ES-I3 (cell line): ENCODE measurements around the gene PGAP1.

ENCODE experiments used
- H3K36me3 ChIP-seq: 2 replicates; pipeline ENCODE4 v1.6.1; 2013; ENCODE audit warnings: mild to moderate bottlenecking, low read length, control low read depth, moderate library complexity; ENCODE audit not compliant: insufficient read depth
- H3K4me1 ChIP-seq: 2 replicates; pipeline ENCODE4 v1.6.1; 2013; ENCODE audit warnings: mild to moderate bottlenecking, control low read depth, low read length; ENCODE audit not compliant: insufficient read depth
- H3K9ac ChIP-seq: 2 replicates; pipeline ENCODE4 v1.6.1; 2013; ENCODE audit warnings: low read depth, mild to moderate bottlenecking, low read length, moderate library complexity
- H3K9me3 ChIP-seq: 2 replicates; pipeline ENCODE4 v1.6.1; 2013; ENCODE audit warnings: mild to moderate bottlenecking, low read length, moderate library complexity; ENCODE audit not compliant: control insufficient read depth, insufficient read depth

PGAP1 gene, protein sequence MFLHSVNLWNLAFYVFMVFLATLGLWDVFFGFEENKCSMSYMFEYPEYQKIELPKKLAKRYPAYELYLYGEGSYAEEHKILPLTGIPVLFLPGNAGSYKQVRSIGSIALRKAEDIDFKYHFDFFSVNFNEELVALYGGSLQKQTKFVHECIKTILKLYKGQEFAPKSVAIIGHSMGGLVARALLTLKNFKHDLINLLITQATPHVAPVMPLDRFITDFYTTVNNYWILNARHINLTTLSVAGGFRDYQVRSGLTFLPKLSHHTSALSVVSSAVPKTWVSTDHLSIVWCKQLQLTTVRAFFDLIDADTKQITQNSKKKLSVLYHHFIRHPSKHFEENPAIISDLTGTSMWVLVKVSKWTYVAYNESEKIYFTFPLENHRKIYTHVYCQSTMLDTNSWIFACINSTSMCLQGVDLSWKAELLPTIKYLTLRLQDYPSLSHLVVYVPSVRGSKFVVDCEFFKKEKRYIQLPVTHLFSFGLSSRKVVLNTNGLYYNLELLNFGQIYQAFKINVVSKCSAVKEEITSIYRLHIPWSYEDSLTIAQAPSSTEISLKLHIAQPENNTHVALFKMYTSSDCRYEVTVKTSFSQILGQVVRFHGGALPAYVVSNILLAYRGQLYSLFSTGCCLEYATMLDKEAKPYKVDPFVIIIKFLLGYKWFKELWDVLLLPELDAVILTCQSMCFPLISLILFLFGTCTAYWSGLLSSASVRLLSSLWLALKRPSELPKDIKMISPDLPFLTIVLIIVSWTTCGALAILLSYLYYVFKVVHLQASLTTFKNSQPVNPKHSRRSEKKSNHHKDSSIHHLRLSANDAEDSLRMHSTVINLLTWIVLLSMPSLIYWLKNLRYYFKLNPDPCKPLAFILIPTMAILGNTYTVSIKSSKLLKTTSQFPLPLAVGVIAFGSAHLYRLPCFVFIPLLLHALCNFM

DNA sequence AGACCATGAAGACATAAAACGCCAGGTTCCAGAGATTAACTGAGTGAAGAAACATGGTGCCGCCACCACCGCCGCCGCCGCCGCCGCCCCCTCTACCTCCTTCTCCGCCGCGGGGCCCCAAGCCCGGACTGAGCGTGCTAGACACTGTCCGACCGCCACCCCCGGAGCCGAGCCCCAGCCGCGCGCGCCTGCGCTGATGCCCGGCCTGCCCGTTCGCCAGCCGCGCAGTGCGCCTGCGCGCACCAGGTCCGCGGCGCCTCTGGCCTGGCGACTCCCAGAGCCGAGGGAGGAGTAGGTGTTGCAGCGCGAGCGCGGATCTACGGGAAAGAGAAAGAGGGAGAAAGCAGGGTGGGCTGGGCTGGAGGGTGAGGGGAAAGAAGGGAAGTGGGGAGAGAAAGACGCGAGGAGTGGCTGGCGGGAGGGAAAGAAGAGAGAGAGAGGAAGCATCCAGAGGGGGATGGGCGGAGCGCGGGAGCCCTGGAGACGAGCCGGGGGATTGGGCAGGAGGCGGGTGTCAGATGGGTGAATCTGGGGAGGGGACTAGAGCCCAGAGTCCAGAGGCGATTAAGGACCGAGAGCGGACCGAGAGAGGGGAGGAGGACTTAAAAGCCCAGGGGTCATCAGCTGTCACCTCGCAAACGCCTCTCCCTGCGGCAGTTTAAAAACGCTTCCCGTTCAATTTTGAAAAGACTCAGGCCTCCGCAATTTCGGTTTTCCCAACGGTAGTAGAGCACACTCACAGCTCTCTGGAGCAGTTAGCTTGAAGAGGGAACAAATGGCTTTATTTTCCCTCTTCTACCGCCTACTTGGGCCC lies at the start of gene PGAP1:
Gene PGAP1 (minus strand): TSS at position 146 of the 814 bp plus-strand sequence. CDS start 91 bp downstream, at position 55.
- H3K36me3 ChIP-seq: no peaks in the 10 kb centered on the region
- no peaks in the 10 kb centered on the region for H3K9me3 ChIP-seq
- peak within 1 kb of the TSS; percentile 74 for H3K9ac ChIP-seq
- peaks cover 10% of the 10 kb centered on the region; the same call in 1 of the 2 replicates for H3K4me1 ChIP-seq

DNA sequence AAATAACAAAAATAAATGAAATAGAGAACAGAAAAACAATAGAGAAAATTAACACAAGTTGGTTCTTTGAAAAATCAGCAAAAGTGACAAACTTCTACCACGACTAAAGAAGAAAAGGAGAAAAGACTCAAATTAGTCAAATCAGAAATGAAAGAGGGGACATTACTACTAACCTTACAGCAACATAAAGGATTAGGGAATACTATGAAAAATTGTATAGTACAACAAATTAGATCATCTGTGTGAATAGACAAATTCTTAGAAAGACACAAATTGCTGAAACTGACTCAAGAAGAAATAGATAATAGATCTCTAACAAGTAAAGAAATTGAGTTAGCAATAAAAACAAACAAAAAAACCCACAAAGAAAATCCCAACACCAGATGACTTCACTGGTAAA lies 48.5 kb upstream of the PGAP1 start:
- H3K9me3 ChIP-seq: no peaks in the 10 kb centered on the region
- H3K4me1 ChIP-seq: peaks cover 5% of the 10 kb centered on the region
- no peak overlapping the region for H3K9ac ChIP-seq
- H3K36me3 ChIP-seq: no peaks in the 10 kb centered on the region

DNA sequence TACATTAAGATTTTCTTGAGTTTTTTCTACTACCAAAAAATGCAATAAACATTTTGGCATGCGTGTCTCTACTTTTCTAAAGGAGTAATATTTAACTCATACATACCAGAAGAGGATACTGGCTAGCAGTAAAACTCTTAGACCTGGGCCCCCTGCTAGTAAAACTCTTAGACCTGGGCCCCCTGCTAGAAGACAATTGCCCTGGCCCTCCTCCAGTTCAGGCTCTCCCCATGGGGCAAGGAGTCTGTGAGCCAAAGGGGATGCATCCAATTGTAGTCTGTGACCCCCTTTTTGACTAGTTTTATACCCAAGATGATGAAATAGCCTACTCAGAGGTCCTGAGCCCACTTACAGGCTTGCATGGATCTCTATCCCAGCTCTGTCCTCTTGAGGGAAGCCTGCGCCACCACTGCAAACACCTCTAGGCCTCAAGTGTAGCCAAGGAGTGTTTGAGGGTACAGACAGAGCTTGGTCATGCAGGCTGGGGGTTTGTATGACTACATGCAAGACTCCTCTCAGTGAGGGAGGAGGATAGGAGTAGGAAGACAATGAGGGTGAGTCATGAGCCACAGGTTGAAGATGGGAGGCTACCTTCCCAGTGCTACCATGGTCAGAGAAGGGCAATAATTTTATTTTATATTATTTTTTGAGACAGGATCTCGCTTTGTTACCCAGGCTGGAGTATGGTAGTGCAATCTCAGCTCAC lies 45.2 kb upstream of the PGAP1 start:
- H3K9ac ChIP-seq: no peak overlapping the region
- H3K4me1 ChIP-seq: peaks cover 8% of the 10 kb centered on the region
- H3K36me3 ChIP-seq: no peaks in the 10 kb centered on the region
- no peaks in the 10 kb centered on the region for H3K9me3 ChIP-seq

DNA sequence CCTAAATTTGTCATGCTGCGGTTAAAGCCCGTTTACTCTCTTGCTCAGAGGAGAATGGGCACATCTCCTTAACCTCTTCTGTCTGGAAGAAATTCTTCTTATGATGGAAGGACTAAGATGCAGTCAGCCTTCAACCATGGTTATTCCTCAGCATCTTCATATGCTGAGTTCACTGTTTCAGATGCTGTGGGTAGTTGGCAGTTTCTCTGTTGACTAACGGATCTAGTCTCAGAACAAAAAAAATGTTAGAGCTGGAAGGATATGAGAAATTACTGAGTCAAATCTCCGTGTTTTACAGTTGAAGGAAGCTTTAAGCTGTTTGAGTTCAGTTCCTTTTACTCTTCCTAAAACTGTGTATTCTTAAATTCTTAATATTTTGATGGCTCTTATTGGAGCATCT lies 43.6 kb upstream of the PGAP1 start:
- Histone ChIP-seq H3K4me1 (peaks cover 10% of the 10 kb centered on the region), H3K9ac (no peak overlapping the region), H3K9me3 (no peaks in the 10 kb centered on the region), H3K36me3 (no peaks in the 10 kb centered on the region)

DNA sequence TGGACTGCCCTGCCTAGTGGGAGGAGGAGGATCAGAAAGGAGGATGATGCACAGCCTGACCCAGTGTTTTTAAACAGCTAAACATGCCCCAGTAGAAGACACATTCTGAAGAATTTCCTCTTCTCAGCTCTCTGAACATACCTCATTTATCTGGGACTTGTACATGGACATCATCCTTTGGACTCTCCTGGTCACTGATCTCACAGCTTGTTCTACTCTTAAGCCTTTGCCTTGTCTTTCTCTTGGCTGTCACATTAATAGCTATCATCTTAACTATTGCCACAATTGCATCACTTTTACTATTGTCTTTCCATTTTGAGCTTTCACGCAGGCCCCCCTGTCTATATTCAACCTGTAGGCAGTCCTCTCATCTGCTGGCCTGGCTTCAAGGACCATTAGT lies 42.0 kb upstream of the PGAP1 start:
- H3K4me1 ChIP-seq: peaks cover 10% of the 10 kb centered on the region
- H3K9ac ChIP-seq: no peak overlapping the region
- no peaks in the 10 kb centered on the region for H3K36me3 ChIP-seq
- no peaks in the 10 kb centered on the region for H3K9me3 ChIP-seq

DNA sequence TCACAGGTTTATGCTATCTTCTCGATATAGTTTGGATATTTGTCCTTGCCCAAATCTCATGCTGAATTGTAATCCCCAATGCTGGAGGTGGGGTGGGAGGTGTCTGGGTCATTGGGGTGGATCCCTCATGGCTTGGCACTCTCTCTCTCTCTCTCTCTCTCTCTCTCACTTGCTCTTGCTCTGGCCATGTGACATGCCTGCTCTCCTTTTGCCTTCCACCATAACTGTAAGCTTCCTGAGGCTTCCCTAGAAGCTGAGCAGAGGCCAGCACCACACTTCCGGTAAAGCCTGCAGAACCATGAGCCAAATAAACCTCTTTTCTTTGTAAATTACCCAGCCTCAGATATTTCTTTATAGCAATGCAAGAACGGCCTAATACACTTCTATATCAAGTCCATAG lies 41.3 kb upstream of the PGAP1 start:
- no peaks in the 10 kb centered on the region for H3K9me3 ChIP-seq
- no peak overlapping the region for H3K9ac ChIP-seq
- H3K36me3 ChIP-seq: no peaks in the 10 kb centered on the region
- peaks cover 10% of the 10 kb centered on the region for H3K4me1 ChIP-seq

DNA sequence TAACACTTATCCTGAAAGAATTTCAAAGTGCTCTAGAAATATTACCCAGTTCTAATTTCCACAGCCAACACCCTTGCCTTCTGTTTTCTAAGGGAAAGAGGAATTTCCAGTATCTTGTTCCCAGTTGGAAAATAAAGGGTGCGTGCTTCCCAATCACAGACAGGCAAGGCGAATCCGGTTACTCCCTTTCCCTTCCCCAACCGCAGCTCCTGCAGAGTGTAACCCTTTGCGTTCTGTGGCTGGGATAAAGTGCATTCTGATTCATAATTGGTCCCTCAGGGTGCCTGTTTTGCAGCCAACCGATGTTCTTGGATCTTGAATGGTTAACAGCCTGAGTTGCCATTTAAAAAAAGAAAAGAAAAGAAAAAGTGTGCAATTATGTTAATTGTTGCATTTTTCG lies 40.6 kb upstream of the PGAP1 start:
- Histone ChIP-seq H3K9me3 (no peaks in the 10 kb centered on the region), H3K4me1 (peaks cover 10% of the 10 kb centered on the region), H3K36me3 (no peaks in the 10 kb centered on the region), H3K9ac (no peak overlapping the region)

DNA sequence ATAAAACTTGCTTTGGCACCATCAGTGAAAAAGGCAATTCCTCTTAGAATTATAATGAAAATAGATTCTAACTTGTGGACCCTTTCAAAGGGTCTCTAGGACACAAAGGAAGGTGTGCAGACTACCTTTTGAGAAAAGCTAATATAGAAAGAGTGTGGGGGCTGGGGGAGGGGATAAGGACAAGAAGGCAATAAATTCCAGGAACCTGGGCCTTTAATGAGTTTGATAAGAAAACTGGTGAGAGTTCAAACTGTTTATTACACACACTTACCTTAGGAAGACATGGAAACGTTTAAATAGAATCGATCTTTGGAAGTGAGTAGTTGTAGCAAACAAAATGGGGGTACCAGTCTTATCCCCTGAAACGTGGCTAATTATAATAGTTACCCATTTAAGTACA lies 39.6 kb upstream of the PGAP1 start:
- no peaks in the 10 kb centered on the region for H3K9me3 ChIP-seq
- H3K9ac ChIP-seq: no peak overlapping the region
- H3K36me3 ChIP-seq: no peaks in the 10 kb centered on the region
- H3K4me1 ChIP-seq: peaks cover 5% of the 10 kb centered on the region; the same call in 1 of the 2 replicates

DNA sequence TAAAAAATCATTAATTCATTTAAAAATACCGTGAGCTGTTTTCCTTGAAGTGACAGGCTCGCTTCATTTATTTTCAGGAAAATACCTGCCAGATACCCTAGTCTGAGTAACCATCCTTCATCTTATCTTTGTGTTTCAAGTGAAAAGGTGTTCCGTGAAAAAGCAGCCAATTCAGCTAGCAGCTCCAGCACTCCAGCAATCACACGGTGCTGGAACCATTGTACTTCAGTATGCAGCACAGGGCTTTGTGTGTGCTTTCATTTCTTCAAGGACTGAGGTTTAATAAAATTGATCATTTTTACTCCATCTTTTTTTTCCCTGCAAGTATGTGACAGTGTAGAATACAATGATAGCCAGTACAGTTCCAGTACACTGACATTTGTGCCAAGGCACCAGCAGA lies 39.1 kb upstream of the PGAP1 start:
- peaks cover 5% of the 10 kb centered on the region; the same call in 1 of the 2 replicates for H3K4me1 ChIP-seq
- H3K9me3 ChIP-seq: no peaks in the 10 kb centered on the region
- H3K9ac ChIP-seq: no peak overlapping the region
- no peaks in the 10 kb centered on the region for H3K36me3 ChIP-seq

DNA sequence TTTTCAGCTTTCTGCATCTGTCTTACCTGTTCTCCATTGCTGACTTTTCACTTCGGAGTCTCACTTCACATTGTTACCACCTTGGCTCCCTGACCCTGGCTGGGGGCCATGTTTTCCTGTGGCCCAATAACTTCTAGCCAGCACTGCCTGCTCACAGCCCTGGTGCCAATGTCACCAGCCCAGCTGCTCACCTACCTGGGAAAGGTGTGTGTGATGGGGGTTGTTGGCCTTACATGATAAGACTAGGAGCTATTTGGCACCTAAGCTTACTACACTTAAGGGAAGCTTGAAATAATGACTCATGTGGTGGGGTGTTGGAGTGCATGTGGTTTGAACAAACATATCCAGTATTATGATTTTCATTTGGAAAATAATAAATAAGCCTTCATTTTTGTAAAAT lies 37.5 kb upstream of the PGAP1 start:
- Histone ChIP-seq H3K4me1 (peaks cover 5% of the 10 kb centered on the region; the same call in 1 of the 2 replicates), H3K9me3 (no peaks in the 10 kb centered on the region), H3K36me3 (no peaks in the 10 kb centered on the region), H3K9ac (no peak overlapping the region)

DNA sequence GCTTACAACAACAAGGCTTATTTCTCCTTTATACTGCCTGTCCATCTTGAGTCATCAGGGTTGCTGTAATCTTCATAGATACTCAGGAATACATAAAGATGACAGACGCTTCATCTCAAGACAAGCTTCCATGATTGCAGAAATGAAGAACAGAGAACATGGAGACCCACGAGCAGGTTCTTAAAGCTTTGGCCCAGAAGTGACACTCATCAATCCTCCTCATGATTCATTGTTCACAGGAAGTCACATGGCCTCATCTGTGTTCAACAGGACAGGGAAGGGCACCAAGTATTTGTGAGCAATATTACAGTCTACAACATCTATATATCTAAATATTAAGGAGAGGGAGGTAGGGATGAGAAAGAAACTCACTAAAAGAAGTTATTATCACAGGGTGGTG lies 36.5 kb upstream of the PGAP1 start:
- Histone ChIP-seq H3K9ac (no peak overlapping the region), H3K4me1 (peaks cover 5% of the 10 kb centered on the region; the same call in 1 of the 2 replicates), H3K36me3 (no peaks in the 10 kb centered on the region), H3K9me3 (no peaks in the 10 kb centered on the region)

DNA sequence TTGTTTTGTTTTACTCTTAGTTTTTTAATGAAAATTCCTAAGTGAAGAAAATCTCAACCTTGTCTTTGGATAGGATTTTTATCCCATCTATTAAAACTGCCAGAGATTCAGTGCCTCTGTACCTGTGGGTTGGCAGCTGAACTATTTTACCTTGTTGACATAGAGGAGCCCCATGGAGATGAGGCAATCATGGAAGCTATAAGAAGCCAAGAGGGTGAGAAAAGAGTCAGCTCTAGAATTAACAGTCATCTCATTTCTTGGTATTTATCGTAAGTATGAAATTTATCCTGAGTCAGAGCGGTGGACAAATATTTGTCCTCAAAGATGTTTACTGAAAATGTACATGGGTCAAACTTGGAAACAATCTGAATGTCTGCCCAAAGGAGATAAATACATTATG lies 35.8 kb upstream of the PGAP1 start:
- H3K9me3 ChIP-seq: no peaks in the 10 kb centered on the region
- H3K9ac ChIP-seq: no peak overlapping the region
- H3K36me3 ChIP-seq: no peaks in the 10 kb centered on the region

DNA sequence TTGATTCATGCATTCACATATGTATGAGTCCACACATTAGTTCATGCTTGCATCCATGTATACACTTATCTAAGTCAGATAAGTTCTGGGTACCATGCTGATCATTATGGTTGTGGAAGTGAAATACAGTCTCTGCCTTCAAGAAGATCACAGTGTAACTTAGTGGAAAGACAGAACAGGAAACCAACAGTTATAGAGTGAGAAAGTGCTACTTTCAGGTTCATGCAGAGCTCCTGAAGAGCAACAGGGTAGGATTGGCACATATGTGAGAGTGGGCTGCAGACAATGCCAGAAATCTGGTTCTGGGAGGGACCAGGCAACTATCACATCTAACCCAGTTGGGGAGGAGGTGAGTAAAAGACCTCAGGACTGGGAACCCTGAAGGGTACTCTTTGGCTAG lies 35.4 kb upstream of the PGAP1 start:
- Histone ChIP-seq H3K9ac (no peak overlapping the region), H3K36me3 (no peaks in the 10 kb centered on the region), H3K4me1 (peaks cover 4% of the 10 kb centered on the region; the same call in 1 of the 2 replicates), H3K9me3 (no peaks in the 10 kb centered on the region)

More for the DNA sequence above, 35.8 kb upstream of the PGAP1 start:
- H3K4me1 ChIP-seq: peaks cover 5% of the 10 kb centered on the region; the same call in 1 of the 2 replicates
